GM18517 (cell line): ENCODE measurements around the gene SORBS1.

Source experiments
- ATAC-seq: cut with Tn5 transposase; IDR thresholded peaks from one replicate; pipeline ENCODE4 v1.9.1; 2021; ENCODE audit warnings: mild to moderate bottlenecking, moderate library complexity; ENCODE audit not compliant: unreplicated experiment

The SORBS1 gene

GRCh38 chr10:95442341-95442740 is 118.8 kb downstream of the SORBS1 start:
- no peak for ATAC-seq

GRCh38 chr10:95441547-95441923 is 119.6 kb downstream of the SORBS1 start:
- ATAC-seq, result peak; percentile 26

GRCh38 chr10:95440756-95441546 is 120.2 kb downstream of the SORBS1 start:
- ATAC-seq, result peak; percentile 86

- ATAC-seq, result no peak
Measured at GRCh38 chr10:95440038-95440725, 121.0 kb downstream of the SORBS1 start.

GRCh38 chr10:95438781-95439180 is 122.4 kb downstream of the SORBS1 start:
- ATAC-seq, result no peak

GRCh38 chr10:95437669-95438068 is 123.5 kb downstream of the SORBS1 start:
- no peak for ATAC-seq

- no peak for ATAC-seq
Measured at GRCh38 chr10:95435548-95436279, 125.5 kb downstream of the SORBS1 start.

- ATAC-seq, result no peak
Measured at GRCh38 chr10:95434583-95434982, 126.6 kb downstream of the SORBS1 start.

- peak; percentile 46 for ATAC-seq
Measured at GRCh38 chr10:95431900-95432342, 129.2 kb downstream of the SORBS1 start.

GRCh38 chr10:95430231-95430951 is 130.8 kb downstream of the SORBS1 start:
- peak; percentile 94 for ATAC-seq

- ATAC-seq, result no peak
Measured at GRCh38 chr10:95429639-95430038, 131.5 kb downstream of the SORBS1 start.

- ATAC-seq, result no peak
Measured at GRCh38 chr10:95428701-95429100, 132.5 kb downstream of the SORBS1 start.

- ATAC-seq, result no peak
Measured at GRCh38 chr10:95426482-95426881, 134.7 kb downstream of the SORBS1 start.

- no peak for ATAC-seq
Measured at GRCh38 chr10:95425592-95426465, 135.3 kb downstream of the SORBS1 start.

- ATAC-seq, result no peak
Measured at GRCh38 chr10:95423164-95424005, 137.8 kb downstream of the SORBS1 start.

- ATAC-seq, result no peak
Measured at GRCh38 chr10:95422233-95422632, 138.9 kb downstream of the SORBS1 start.

- no peak for ATAC-seq
Measured at GRCh38 chr10:95421782-95422181, 139.4 kb downstream of the SORBS1 start.

GRCh38 chr10:95419399-95419798 is 141.8 kb downstream of the SORBS1 start:
- no peak for ATAC-seq

- no peak for ATAC-seq
Measured at GRCh38 chr10:95416973-95417372, 144.2 kb downstream of the SORBS1 start.
